Stimulated activated effector memory CD8-positive, alpha-beta T cell treated with anti-CD3 and anti-CD28 coated beads, Interleukin-12 subunit alpha, Interleukin-12 subunit beta, amount 100 ng/mL, for 72 hours (primary cell): ENCODE results near the gene VWC2.

ENCODE experiments used
- ATAC-seq: fragments of 150-1000 bp; cut with Tn5 transposase; 2 replicates; pipeline ENCODE4 v1.10.0; 2021
- DNase-seq, 2 donors: peaks; one replicate each; pipeline ENCODE4 v3.0.0; 2021 to 2022; ENCODE audit warnings: low spot score in 2 of 2
- H3K27ac Mint-ChIP-seq: one replicate; pipeline ENCODE4 v1.8.0; 2022; ENCODE audit warnings: mild to moderate bottlenecking, mixed read lengths
- H3K36me3 Mint-ChIP-seq: one replicate; pipeline ENCODE4 v1.8.0; 2022; ENCODE audit warnings: mild to moderate bottlenecking, mixed read lengths
- H3K4me1 Mint-ChIP-seq: one replicate; pipeline ENCODE4 v1.8.0; 2022; ENCODE audit warnings: mixed read lengths
- H3K4me3 Mint-ChIP-seq: one replicate; pipeline ENCODE4 v1.8.0; 2022; ENCODE audit warnings: mild to moderate bottlenecking, mixed read lengths
- H3K9me3 Mint-ChIP-seq: one replicate; pipeline ENCODE4 v1.8.0; 2022; ENCODE audit warnings: mixed read lengths

Gene VWC2

GRCh38 chr7:49773218-49773935, at the start of gene VWC2:
VWC2 (plus strand) TSS chr7:49773638; CDS start chr7:49775436, 1,798 bp downstream.
- Mint-ChIP-seq H3K4me1 (peaks cover 5% of the 10 kb centered on the region), H3K27ac (no peak within 1 kb of the TSS), H3K9me3 (peaks cover 9% of the 10 kb centered on the region), H3K4me3 (no peak within 1 kb of the TSS), H3K36me3 (no peaks in the 10 kb centered on the region)
- ATAC-seq: no peak
- no peak for DNase-seq

GRCh38 chr7:49724071-49724470, 49.4 kb upstream of the VWC2 start:
- Mint-ChIP-seq H3K36me3 (no peaks in the 10 kb centered on the region), H3K4me3 (no peak overlapping the region), H3K9me3 (peaks cover 5% of the 10 kb centered on the region), H3K4me1 (no peaks in the 10 kb centered on the region), H3K27ac (no peak overlapping the region)
- DNase-seq (no peak), ATAC-seq (no peak)

- no peak overlapping the region for H3K4me3 Mint-ChIP-seq
- DNase-seq (no peak), ATAC-seq (no peak)
- H3K9me3 Mint-ChIP-seq: peaks cover 8% of the 10 kb centered on the region
- no peaks in the 10 kb centered on the region for H3K36me3 Mint-ChIP-seq
- no peak overlapping the region for H3K27ac Mint-ChIP-seq
- no peaks in the 10 kb centered on the region for H3K4me1 Mint-ChIP-seq
These were observed 41.6 kb upstream of the VWC2 start for GRCh38 chr7:49731836-49732235.

GRCh38 chr7:49762666-49763065, 10.8 kb upstream of the VWC2 start:
- ATAC-seq (no peak), DNase-seq (no peak)
- no peak overlapping the region for H3K4me3 Mint-ChIP-seq
- no peaks in the 10 kb centered on the region for H3K4me1 Mint-ChIP-seq
- H3K36me3 Mint-ChIP-seq: no peaks in the 10 kb centered on the region
- no peak overlapping the region for H3K27ac Mint-ChIP-seq
- H3K9me3 Mint-ChIP-seq: peaks cover 2% of the 10 kb centered on the region

GRCh38 chr7:49763791-49764190, 9.6 kb upstream of the VWC2 start:
- Mint-ChIP-seq H3K4me1 (no peaks in the 10 kb centered on the region), H3K36me3 (no peaks in the 10 kb centered on the region), H3K27ac (no peak overlapping the region), H3K9me3 (peaks cover 2% of the 10 kb centered on the region), H3K4me3 (no peak overlapping the region)
- DNase-seq: no peak
- no peak for ATAC-seq

GRCh38 chr7:49766966-49767365, 6.5 kb upstream of the VWC2 start:
- peaks cover 4% of the 10 kb centered on the region for H3K9me3 Mint-ChIP-seq
- no peak overlapping the region for H3K27ac Mint-ChIP-seq
- ATAC-seq (no peak), DNase-seq (no peak)
- no peaks in the 10 kb centered on the region for H3K4me1 Mint-ChIP-seq
- no peak overlapping the region for H3K4me3 Mint-ChIP-seq
- H3K36me3 Mint-ChIP-seq: no peaks in the 10 kb centered on the region

- no peak for ATAC-seq
These were observed 5.7 kb upstream of the VWC2 start for GRCh38 chr7:49767719-49768118.

GRCh38 chr7:49768254-49768653, 5.2 kb upstream of the VWC2 start:
- H3K36me3 Mint-ChIP-seq: no peaks in the 10 kb centered on the region
- H3K27ac Mint-ChIP-seq: no peak overlapping the region
- no peak for DNase-seq
- ATAC-seq: no peak
- no peak overlapping the region for H3K4me3 Mint-ChIP-seq
- peaks cover 9% of the 10 kb centered on the region for H3K9me3 Mint-ChIP-seq
- peaks cover 5% of the 10 kb centered on the region for H3K4me1 Mint-ChIP-seq

More at GRCh38 chr7:49767719-49768118, 5.7 kb upstream of the VWC2 start:
- Mint-ChIP-seq H3K4me3 (no peak overlapping the region), H3K9me3 (peaks cover 4% of the 10 kb centered on the region), H3K36me3 (no peaks in the 10 kb centered on the region), H3K4me1 (no peaks in the 10 kb centered on the region), H3K27ac (no peak overlapping the region)
- no peak for DNase-seq

GRCh38 chr7:49768835-49769234, 4.6 kb upstream of the VWC2 start:
- peaks cover 5% of the 10 kb centered on the region for H3K4me1 Mint-ChIP-seq
- H3K9me3 Mint-ChIP-seq: peaks cover 9% of the 10 kb centered on the region
- no peaks in the 10 kb centered on the region for H3K36me3 Mint-ChIP-seq
- DNase-seq (no peak), ATAC-seq (no peak)
- H3K4me3 Mint-ChIP-seq: no peak overlapping the region
- no peak overlapping the region for H3K27ac Mint-ChIP-seq

- no peak overlapping the region for H3K4me3 Mint-ChIP-seq
- H3K27ac Mint-ChIP-seq: no peak overlapping the region
- H3K4me1 Mint-ChIP-seq: peaks cover 5% of the 10 kb centered on the region
- DNase-seq (no peak), ATAC-seq (no peak)
- peaks cover 9% of the 10 kb centered on the region for H3K9me3 Mint-ChIP-seq
- H3K36me3 Mint-ChIP-seq: no peaks in the 10 kb centered on the region
These were observed 4.1 kb upstream of the VWC2 start for GRCh38 chr7:49769285-49769857.

GRCh38 chr7:49770838-49771237, 2.6 kb upstream of the VWC2 start:
- Mint-ChIP-seq H3K27ac (no peak overlapping the region), H3K36me3 (no peaks in the 10 kb centered on the region), H3K4me3 (no peak overlapping the region), H3K4me1 (peaks cover 5% of the 10 kb centered on the region), H3K9me3 (peaks cover 9% of the 10 kb centered on the region)
- ATAC-seq: no peak
- DNase-seq: no peak

- ATAC-seq (no peak), DNase-seq (no peak)
- no peak overlapping the region for H3K4me3 Mint-ChIP-seq
- no peaks in the 10 kb centered on the region for H3K36me3 Mint-ChIP-seq
- H3K4me1 Mint-ChIP-seq: peaks cover 5% of the 10 kb centered on the region
- H3K27ac Mint-ChIP-seq: no peak overlapping the region
- peaks cover 9% of the 10 kb centered on the region for H3K9me3 Mint-ChIP-seq
These were observed 1.8 kb upstream of the VWC2 start for GRCh38 chr7:49771427-49772176.

GRCh38 chr7:49772916-49773217, 571 bp upstream of the VWC2 start:
- DNase-seq (no peak), ATAC-seq (no peak)
- H3K4me3 Mint-ChIP-seq: no peak overlapping the region
- no peaks in the 10 kb centered on the region for H3K36me3 Mint-ChIP-seq
- H3K27ac Mint-ChIP-seq: no peak overlapping the region
- H3K9me3 Mint-ChIP-seq: peaks cover 9% of the 10 kb centered on the region
- peaks cover 5% of the 10 kb centered on the region for H3K4me1 Mint-ChIP-seq

GRCh38 chr7:49773936-49774458, 559 bp downstream of the VWC2 start:
- DNase-seq (no peak), ATAC-seq (no peak)
- peaks cover 5% of the 10 kb centered on the region for H3K4me1 Mint-ChIP-seq
- peaks cover 9% of the 10 kb centered on the region for H3K9me3 Mint-ChIP-seq
- H3K36me3 Mint-ChIP-seq: no peaks in the 10 kb centered on the region
- H3K4me3 Mint-ChIP-seq: no peak overlapping the region
- no peak overlapping the region for H3K27ac Mint-ChIP-seq

- DNase-seq (no peak), ATAC-seq (no peak)
- H3K36me3 Mint-ChIP-seq: no peaks in the 10 kb centered on the region
- H3K4me1 Mint-ChIP-seq: peaks cover 5% of the 10 kb centered on the region
- H3K9me3 Mint-ChIP-seq: peaks cover 6% of the 10 kb centered on the region
- H3K27ac Mint-ChIP-seq: no peak overlapping the region
- no peak overlapping the region for H3K4me3 Mint-ChIP-seq
These were observed 1.1 kb downstream of the VWC2 start for GRCh38 chr7:49774459-49775064.
